Activated CD4-positive, alpha-beta T cell treated with anti-CD3 and anti-CD28 coated beads, Interleukin-10, Interleukin-2, amounts not matched to agents 100 ng/mL and 50 ng/mL, durations not matched to agents 16 hours and 8 hours (primary cell): ENCODE results near the gene FMO2.
A peak's percentile ranks its signal among the peaks of the same experiment; 100 is the strongest.

Source experiments
- DNase-seq: peaks from one replicate; pipeline ENCODE4 v3.0.0-alpha.2; 2020

The FMO2 gene

DNA sequence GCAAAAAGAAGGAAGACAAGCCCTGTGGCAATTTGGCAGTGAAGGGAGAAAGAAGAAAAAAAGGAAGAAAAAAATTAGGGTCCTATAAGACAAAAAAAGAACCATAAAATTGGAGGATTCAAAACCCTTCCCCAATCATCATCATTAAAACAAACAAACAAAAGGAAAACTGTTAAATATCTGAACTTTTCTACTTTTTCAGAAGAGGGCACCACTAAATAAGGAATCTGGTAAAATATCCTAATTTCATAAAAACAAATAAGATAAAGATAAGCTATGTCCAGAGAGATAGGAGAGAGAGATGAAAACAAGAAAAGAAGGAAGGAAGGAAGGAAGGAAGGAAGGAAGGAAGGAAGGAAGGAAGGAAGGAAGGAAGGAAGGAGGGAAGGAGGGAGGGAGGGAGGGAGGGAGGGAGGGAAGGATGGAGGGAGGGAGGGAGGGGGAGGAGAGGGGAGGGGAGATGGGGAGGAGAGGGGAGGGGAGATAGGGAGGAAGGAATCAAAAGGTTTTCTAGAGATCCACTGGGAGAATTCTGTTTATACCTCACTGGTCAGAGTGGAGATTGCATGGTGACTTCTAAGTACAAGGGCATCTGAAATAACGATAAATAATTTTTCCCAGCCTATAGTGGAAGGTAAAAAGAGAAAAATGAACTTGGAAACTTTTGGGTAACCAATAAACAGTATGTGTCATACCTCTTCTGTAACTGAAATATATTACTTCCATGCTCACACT lies 10.4 kb upstream of the FMO2 start:
- DNase-seq = no peak

DNA sequence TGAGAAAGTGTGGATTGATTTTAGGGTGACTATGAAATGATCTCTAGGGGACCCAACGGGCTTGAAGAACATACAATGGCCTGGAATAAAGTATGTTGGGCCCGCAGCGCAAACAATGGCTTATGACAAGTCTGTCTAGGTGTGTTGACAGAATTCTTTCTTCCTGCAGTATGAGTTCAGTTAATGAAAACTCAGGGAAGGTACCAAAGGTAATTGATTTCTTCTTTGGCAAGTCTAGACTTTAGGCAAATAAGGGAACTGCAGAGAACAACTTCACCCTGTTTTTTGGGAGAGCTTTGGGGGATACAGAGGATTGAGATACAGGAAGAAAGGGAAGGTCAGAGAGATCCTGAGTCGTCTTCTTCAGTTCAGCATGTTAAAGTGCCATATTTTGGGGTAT lies 7.8 kb upstream of the FMO2 start:
- DNase-seq = no peak

DNA sequence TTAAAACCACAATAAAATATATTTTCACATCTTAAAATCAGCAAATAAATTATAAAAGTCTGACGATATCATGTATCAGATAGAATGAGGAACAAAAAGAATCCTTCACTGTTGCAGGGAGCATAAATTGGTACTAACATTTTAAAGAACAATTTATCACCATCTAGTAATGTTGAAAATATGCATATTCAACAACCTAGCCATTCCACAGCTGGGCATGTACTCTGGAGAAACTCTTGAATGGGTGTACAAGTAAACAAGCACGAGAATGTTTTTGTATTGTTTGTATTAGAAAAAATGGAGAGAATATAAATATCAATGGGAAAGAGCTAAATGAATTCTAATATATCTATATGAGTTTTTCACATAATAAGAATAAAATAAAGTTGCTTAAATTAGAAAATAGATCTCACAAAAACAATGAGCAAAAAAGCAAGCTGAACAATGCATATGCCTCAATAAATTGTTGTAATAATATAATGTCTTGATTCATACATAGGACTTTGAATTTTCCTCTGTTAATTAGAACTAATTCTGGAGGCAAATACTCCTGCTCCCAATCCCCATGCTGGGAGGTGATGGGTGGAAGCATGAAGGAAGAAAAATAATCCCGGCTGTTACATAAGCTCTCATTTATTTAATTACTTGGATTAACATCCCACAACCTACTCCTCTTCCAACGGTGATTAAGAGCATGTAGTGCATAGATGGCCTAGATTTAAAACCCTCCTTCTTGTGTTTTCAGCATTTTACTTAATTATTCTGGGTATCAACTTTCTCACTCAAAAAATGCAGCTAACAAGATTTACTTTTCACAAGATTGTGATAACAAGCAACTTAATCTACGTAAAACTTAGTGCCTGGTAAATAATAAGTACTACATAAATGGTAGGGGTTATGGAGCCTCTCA lies 5.5 kb upstream of the FMO2 start:
- DNase-seq = no peak

DNA sequence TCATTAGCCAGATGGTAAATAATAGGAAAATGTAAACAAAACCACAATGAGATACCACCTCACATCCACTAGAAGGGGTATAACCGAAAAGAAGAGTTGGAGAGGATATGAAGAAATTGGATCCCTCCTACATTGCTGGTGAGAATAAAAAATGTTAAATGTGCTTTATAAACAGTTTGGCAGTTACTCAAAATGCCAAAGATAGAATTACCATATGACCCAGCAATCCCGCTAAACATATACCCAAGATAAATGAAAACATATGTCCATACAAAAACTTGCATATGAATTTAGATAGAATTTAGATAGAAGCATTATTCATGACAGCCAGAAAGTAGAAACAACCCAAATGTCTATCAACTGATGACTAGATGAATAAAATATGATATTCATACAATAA lies 4.4 kb upstream of the FMO2 start:
- no peak for DNase-seq

DNA sequence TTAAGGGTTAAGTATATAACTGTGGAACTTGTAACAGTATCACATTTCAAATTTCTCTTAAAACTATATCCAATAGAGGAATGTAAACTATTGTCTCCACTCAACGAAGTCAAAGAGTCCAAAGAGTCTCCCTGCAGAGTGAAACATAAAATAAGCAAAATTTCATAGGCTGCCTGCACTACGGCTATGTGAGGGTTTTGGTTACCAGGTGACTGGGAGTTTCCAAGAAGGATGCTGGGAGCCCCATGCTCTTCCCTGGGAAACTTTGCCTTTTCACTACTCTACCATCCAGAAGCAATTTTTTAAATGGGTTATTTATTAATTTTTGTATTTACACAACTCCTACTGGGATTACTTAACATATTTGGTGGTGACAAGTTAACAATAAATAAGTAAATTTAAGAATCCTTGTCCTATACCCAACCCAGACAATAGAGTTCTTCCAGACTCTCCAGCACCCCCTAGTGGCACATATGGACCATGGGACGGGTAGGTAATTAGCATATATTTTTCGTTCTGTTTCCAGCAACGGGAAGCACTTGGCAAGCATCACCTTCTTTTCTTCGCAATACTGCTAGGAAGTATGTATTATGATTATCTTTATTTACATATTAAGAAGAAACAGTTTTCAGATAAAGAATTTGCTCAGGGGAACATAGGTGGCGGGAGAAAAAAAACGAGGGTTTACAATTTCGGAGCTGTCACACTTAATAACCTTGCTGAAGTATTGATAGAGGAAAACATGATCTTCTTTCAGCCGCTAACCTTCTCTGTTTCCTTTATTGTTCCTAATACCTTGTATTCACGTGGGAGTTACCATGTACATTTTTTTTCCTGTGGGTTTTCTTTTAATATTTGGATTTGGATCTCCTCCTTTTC lies 3.5 kb downstream of the FMO2 start:
- peak; percentile 55 for DNase-seq

DNA sequence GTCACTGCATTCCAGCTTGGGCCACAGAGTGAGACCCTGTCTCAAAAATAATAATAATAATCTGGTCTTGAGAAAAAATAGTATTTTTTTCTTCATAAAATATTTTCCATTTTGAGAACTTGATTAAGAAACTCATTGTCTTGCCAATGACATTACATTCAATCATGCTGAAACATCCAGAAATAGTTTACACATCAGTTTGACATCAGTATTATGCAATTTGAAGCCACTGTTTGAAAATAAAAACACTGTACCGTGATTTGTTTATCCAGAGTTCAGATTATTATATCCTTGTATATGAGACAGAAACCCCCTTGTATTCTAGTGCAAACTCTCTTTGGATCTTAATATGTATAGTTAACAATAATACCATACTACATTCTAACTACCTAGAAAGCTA lies 6.9 kb downstream of the FMO2 start:
- DNase-seq = no peak

DNA sequence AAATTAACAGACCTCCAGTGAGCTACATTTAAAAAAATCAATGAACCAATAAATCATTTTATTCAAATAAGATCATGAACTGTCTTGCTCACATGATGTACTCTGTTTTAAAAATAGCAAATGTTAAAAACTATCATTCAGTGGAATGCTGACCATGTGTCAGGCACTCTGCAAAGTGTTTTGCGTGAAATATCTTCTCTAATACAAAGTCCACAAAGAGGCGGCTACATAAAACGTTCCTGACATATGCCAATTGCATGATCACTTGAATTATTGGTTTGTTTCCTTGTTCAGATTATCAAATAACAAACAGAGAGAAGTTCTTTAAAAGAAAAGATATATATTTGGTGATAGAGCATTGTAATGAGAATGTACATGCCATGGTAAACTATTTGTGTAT lies 10.7 kb downstream of the FMO2 start:
- DNase-seq = no peak

DNA sequence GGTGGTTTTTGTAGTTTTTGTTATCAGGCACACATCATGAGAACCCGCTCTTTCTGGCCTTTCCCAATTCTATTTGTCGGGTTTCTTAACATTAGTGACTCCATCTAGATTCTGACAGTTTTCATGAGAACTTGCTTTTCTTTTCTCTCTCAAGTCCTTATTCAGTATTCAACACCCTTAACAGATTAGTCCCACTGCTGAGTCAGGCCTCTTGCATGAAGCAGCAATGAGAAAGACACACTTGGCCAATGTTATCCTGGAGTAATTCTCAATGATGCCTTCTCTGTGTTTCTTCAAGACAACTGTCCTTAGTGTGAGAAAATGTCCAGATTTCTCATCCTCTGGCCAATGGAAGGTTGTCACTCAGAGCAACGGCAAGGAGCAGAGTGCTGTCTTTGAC lies 11.3 kb downstream of the FMO2 start:
- no peak for DNase-seq

DNA sequence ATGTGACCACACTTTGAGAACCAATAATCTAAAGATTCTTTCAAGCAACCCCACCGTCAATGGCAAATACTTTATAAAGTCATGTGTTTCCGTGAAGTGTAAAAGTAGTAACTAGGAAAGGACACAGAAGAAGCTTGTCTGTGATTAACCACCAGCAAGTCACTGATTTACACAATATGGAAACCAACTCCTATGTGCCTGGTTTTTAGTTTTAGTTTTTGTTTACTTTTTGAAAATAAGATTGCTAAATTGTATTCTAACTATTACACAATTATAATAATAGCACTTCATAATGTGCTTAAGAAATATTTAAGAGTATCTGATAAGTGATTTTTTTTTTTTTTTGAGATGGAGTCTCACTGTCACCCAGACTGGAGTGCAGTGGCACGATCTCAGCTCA lies 13.0 kb downstream of the FMO2 start:
- DNase-seq = no peak

DNA sequence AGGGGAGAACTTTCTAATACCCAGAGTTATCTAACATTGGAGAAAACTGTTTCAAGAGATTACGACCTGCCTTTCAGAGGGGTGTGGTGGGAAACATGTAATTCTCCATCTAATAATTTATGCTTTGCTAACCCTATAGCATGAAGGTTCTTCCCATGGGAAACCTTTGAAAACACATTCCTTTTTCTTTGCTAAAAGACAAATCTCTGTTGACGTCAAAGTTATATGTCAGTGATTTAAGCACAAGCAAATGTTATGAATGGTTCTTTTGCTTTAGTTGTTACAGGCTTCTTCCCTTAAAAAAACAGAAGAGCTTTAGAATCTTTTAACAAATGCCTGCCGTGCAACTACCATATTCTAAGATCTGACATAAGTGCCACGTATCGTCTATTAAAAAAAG lies 19.2 kb downstream of the FMO2 start:
- no peak for DNase-seq

DNA sequence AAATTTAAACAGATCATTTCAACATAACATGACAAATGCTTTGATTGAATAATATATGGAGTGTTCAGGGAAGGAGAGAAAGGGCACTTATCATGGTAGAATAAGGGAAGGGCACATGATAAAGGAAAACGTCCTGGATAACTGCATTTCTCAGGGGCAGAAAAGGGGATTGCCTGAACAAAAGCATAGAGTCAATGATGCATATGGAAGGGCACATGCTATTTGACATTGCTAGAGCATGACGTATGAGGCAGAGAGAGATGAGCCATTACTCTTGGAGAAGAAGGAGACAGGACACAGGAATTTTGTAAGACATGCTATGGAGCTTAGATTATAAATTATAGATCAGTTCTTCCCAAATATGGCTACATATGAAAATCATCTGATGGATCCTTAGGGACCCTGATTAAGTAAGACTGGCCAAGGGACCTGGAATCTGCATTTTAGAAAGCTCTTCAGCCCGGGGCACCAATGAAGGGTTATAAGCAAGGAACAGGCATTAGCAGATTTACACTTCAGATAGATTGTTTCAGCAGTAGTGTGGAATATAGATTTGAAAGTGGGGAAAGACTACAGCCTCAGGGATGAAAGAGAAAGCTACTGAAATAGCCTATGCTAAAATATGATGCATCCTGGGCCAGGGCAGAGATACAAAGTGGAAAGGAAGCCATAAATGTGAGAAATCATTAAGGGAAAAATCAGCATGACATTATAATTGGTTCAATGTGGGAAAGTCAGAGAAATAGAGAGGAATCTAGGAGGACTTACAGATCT lies 21.3 kb downstream of the FMO2 start:
- no peak for DNase-seq

DNA sequence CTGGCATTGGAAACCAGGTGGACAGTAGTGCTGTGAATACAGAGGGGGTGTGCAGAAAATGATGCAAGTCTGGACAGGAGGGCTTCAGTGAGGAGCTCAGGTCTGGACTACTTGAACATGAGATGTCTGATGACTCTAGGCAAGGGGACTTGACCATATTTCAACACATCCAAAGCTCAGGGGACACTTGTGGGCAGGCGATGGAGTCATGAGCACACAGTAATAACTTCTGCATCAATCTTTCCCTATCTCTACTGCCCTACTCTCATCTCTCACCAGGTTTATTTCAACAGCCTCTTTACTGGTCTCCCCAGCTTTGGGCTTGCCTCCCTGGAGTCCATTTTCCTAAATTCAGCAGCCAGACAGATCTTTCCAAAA lies 21.9 kb downstream of the FMO2 start:
- DNase-seq = no peak

DNA sequence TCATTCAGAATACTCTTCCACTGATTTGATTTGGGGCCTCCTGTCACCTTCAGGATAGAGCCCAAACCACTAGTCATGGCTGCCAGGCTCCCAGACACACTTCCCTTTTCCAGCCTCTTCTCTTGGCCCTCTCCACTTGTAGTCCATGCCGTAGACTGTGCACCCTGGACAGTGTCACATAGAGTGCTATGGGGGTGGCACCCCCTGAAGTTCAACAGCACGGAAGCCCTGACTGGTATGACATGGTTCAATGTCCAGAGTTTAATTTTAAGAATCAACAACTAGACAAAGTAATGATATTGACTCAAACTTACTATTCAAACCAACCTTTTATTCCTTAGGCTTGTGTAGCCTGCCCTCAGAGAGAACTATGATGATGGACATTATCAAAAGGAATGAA lies 22.3 kb downstream of the FMO2 start:
- no peak for DNase-seq

DNA sequence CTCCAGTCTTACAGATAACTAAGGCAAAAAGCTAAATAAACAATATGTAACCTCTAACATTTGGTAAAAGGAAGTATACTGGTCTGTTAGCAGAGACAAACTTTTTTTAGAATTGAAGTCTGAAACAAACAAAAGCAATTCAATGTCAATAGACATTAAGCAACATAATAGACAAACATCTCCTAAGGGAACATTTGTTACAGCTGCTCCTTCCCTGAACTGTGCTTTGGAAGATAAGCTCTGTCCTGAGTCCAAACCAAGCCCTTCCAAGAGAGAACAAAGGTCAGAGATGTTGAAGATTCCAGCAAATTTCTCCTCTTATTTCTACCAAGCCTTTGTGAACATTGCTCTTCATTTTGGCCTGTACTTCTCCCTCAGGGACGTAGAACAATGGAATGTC lies 25.3 kb downstream of the FMO2 start:
- no peak for DNase-seq

DNA sequence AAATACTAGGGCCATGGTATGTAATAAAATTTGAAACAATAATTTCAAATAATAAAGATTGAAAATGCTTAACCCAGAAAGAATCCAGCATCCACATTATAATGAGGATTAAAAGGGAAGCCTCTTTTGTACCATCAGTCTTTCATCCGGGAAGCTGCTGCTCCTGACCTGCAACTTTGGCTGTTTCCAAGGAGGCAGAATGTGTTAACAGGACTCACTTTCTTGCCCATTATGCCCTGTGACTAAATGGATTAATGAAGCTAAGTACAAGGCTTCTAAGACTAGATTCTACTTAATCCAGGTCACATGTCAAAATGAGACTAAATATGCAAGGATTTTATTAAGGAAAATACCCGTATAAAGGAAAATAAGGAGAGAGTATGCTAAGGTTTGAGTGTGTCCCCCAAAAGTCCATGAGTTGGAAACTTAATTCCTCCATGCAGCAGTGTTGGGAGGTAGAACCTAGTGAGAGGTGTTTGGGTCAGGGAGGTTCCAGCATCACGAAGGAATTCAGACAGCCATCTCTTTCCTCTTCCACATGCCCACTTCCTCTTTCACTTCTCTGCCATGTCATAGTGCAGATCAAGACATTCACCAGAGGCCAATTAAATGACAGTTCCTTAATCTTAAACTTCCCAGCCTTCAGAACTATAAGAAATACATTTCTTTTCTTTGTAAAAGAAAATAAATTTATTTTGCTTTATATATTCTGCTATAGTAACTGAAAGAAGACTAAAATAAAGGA lies 27.7 kb downstream of the FMO2 start:
- DNase-seq = no peak

DNA sequence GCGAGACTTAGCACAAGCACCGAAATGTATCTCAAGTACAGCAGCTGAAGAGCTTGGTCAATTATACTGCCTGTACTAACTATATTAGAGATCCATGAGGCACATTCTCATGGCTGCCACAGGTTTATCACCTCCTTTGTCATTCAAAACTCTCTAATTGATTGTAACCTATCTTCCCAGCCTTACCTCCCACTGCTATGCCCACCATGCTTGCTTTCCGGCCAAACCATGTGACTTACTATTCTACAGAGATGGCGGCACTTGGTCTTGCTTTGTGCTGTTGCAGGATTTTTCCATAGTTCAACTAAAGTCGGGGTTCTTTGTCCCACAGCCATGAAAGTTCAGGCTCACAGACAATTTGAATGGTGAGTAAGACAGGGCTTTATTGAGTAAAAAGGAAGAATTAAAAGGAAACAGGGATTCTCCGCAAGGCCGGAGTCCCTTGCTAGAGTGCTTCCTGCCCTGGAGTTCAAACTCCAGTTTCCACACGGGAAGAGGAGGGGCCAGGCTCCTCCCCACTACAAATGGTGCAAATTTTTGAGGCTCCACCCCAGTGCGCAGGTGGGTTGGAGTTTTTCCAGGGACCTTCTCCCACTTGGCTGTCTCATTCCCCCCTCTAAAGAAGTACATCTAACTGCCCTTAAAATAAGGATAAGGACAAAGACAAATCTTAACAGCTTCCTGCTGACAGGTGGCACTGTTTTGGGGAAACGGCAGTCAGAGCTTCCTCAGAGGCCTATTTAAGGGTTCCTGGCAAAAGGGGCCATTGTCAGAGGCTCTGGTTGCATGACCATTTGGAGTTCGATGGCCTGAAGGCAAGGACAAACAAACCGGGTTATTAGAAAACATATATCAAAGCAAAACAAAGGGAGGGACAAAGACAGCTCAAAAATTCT lies 28.7 kb downstream of the FMO2 start:
- no peak for DNase-seq

DNA sequence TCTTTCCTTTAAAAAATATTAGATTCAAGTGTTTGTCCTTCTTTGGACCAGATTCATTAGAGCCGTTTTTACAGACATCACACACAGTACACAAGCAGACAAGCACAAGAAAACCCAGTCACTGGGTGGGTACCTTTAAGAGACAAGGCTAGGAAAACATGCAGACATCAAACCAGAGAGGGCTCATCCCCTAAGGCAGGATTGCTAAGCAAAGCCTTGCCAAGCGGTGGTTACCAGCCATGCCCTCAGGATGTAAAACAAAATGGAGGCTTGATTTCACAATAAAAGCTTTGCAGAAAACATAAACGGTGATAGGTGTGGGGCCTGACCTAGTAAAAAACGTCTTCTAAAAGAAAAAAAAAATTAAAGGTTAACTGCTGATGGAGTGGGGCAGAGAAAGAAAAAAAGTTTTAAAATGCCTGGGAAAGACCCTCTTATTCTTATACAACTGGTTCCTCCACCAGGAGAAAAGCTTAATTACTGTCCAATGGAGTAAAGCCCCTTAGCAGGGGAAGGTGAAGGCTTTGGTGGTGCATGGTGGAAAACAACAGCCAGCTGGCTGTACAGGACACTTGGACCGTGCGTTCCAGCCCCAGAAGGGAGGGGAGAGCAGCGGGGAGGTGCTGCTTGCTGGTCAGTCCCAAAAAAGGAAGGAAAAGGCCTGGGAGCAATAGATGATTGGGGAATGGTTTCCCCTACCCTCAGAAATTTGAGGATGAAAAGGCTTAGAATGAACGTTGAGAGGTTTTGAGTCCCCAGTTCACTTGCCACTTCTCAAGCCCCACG lies 32.8 kb downstream of the FMO2 start:
- no peak for DNase-seq

DNA sequence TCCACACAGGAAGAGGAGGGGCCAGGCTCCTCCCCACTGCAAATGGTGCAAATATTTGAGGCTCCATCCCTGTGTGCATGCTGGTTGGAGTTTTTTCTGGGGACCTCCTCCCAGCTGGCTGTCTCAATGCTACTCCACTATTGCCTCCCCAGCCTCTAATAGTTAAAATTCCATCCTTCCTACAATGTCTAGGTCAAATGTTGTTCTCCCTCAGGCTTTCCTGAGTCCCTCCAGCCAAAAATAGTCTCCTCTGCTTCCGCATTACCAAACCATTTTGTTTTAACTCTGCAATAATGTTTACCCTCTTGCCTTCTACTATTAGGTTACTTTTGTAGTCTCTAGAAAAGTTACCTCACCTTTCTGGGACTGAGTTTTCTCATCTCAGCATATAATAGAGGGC lies 33.6 kb downstream of the FMO2 start:
- DNase-seq = no peak

DNA sequence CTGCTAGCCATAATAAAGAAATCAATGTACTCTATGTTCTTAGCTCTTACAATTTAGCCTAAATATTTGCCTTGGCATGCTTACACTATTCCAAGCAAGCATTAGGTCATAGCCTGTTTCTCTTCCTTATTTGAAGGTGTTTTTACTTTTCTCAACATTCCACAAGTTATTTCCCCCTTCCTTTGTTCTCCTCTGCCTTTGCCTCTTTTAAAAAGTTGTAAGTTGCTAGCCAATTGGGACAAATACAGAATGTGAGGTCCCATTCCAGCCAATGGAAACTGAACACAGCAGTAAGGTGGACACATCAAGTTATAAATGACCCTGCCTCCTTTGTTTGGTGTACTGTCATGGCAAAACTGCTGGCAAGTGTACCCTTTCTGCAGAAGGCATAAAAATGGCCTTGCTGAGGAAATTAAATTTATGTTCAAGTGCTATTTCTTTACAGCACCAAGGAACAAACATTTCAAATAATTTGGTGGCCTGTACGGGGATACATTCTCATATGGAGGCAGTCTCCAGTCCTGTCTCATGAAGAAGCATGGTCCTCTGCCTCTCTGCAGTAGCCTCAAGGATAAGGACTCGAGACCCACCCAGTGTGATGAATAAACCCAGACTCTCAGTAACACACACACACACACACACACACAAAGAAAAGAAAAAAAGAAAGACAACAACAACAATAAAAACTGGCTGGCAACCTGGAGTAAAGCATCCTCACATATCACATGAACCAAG lies 34.4 kb downstream of the FMO2 start:
- DNase-seq = no peak
